Measurements from ENCODE around the gene ANKAR.
"Not testable (repeated sequence)": the region's sequence is repeated elsewhere in the genome, so short reads cannot be mapped to it uniquely, and the experiment has no call there.

Gene ANKAR

DNA sequence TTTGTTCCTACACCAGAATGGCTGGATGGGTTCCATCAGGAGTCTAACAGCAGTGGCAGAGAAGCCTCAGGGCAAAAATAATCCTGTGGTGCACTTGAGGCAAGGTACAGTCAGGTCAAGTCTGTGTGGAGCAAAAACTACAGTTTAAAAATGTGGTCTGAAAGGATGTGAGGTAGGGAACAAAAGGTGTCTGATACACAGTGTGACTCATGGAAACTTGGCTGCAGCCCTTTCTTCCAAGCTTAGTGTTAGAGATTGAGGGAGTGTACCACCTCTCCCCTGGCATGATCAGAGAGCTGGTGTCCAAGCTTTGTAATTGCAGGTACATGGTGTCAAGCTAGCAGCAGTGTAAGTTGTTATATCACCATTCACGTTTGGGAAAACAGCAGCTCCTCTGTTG lies 8.9 kb downstream of the ANKAR start:
- Histone ChIP-seq H3K27ac (ENCODE audit: insufficient read depth in 1 of 2, low read depth in 1 of 2, low read length in 2 of 2, poor library complexity in 1 of 2, severe bottlenecking in 2 of 2) (no peak overlapping the region), H3K4me1 (ENCODE audit: control extremely low read depth in 1 of 4, control insufficient read depth in 4 of 4, insufficient read depth in 4 of 4, low read length in 3 of 4) (peaks cover 2 to 16% (median 13%) of the 10 kb centered on the region in 4 experiments), H3K9me3 (ENCODE audit: control extremely low read depth in 1 of 5, control insufficient read depth in 4 of 5, insufficient read depth in 2 of 5, low read depth in 1 of 5, low read length in 4 of 5) (peaks cover 0 to 4% (median 0%) of the 10 kb centered on the region in 5 experiments), H3K27me3 (replicated peaks in 2 of 5; ENCODE audit: control insufficient read depth in 4 of 5, insufficient read depth in 5 of 5, low read length in 4 of 5) (no peaks in the 10 kb centered on the region), H3K4me3 (ENCODE audit: control insufficient read depth in 1 of 7, extremely low read depth in 1 of 7, insufficient read depth in 4 of 7, low read depth in 2 of 7, low read length in 6 of 7) (no peak overlapping the region), H3K36me3 (ENCODE audit: control insufficient read depth in 4 of 4, insufficient read depth in 4 of 4, low read length in 3 of 4) (peaks cover 0 to 4% (median 0%) of the 10 kb centered on the region in 4 experiments)
- DNase-seq, result peak in 1 of 3 donors; percentile 29
- WGBS (ENCODE audit: insufficient coverage), result 100% methylated on average over 1 of the region's 1 CpG
- ChIA-PET POLR2A (no interaction called here), CTCF (interaction anchor here (0.9 to 12.3 kb wide), 6 partner anchors 9 to 67 kb away, joined by 4 to 123 read pairs (median 5); partner anchors contain the start of gene ANKAR)

DNA sequence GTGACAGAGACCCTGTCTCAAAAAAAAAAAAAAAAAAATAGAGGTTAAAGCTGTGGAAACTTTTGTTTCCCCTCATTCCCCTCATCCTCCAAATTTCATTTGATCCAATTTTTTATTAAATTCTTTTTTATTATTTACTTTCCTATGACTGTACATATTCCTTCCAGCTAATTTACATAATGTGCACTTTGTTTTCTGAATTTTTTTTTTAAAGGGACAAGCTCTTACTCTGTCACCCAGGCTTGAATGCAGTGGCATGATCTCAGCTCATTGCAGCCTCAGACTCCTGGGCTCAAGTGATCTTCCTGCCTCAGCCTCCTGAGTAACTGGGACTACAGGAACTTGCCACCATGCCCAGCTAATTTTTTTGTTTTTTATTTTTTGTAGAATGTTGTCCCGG lies 10.3 kb downstream of the ANKAR start:
- no peak overlapping the region for H3K27ac ChIP-seq (ENCODE audit: insufficient read depth in 1 of 2, low read depth in 1 of 2, low read length in 2 of 2, poor library complexity in 1 of 2, severe bottlenecking in 2 of 2)
- no peak for DNase-seq

DNA sequence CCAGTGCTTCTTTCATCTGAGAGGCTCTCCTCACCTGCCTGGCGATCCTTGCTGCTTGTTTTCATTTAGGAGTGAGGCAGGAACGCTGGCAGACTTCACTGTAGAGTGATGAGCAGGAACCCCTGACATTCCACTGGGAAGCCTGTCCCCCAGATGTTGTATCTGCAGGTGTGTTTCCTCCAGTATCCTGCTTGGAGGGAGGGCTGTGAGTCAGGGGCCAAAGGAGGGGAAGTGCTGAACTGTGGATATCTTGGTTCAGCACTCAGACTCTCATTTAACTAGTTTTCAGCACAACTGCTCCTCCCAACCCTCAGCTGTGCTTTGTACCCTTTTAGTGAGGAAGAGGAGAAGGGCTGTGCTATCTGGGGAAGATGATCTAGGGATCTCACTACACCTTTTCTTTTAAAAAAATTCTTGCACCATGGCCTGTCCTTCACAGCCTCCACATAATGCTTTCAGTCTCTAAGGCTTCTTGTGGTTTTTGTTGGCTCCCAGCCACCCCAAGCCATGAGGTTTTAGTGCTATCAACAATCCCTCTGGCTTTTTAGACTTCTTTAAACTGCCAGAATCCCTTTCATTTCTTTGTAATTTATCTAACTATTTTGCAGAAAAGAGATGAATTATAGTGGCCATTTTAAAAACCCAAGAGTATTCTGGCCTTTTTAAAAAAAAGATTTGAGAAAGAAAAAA lies 11.2 kb downstream of the ANKAR start:
- peak; percentile 57 to 81 (median 79) for DNase-seq
- H3K9me3 ChIP-seq (ENCODE audit: control extremely low read depth in 1 of 5, control insufficient read depth in 4 of 5, insufficient read depth in 2 of 5, low read depth in 1 of 5, low read length in 4 of 5), result no peaks in the 10 kb centered on the region
- H3K27ac ChIP-seq (ENCODE audit: insufficient read depth in 1 of 2, low read depth in 1 of 2, low read length in 2 of 2, poor library complexity in 1 of 2, severe bottlenecking in 2 of 2), result no peak overlapping the region
- 20% methylated on average over 1 of the region's 2 CpGs for WGBS (ENCODE audit: insufficient coverage)
- POLR2A ChIA-PET, result no interaction called here
- CTCF ChIA-PET, result interaction anchor here (0.8 to 12.3 kb wide), 4 partner anchors 8 to 17 kb away, joined by 4 to 123 read pairs (median 12); partner anchors contain the start of gene ANKAR
- no peaks in the 10 kb centered on the region for H3K27me3 ChIP-seq (replicated peaks in 2 of 5; ENCODE audit: control insufficient read depth in 4 of 5, insufficient read depth in 5 of 5, low read length in 4 of 5)
- H3K4me1 ChIP-seq (ENCODE audit: control extremely low read depth in 1 of 4, control insufficient read depth in 4 of 4, insufficient read depth in 4 of 4, low read length in 3 of 4), result peaks cover 2 to 16% (median 13%) of the 10 kb centered on the region in 4 experiments
- peaks cover 0 to 4% (median 0%) of the 10 kb centered on the region in 4 experiments for H3K36me3 ChIP-seq (ENCODE audit: control insufficient read depth in 4 of 4, insufficient read depth in 4 of 4, low read length in 3 of 4)
- H3K4me3 ChIP-seq (ENCODE audit: control insufficient read depth in 1 of 7, extremely low read depth in 1 of 7, insufficient read depth in 4 of 7, low read depth in 2 of 7, low read length in 6 of 7), result peak overlapping the region in 2 of 7 experiments; percentile 5 to 16

More for the DNA sequence above, 10.3 kb downstream of the ANKAR start:
- ChIA-PET CTCF (interaction anchor here (0.6 to 12.3 kb wide), 6 partner anchors 9 to 228 kb away, joined by 3 to 123 read pairs (median 4); partner anchors contain the start of gene ANKAR), POLR2A (no interaction called here)
- Histone ChIP-seq H3K4me1 (ENCODE audit: control extremely low read depth in 1 of 4, control insufficient read depth in 4 of 4, insufficient read depth in 4 of 4, low read length in 3 of 4) (peaks cover 2 to 16% (median 13%) of the 10 kb centered on the region in 4 experiments), H3K36me3 (ENCODE audit: control insufficient read depth in 4 of 4, insufficient read depth in 4 of 4, low read length in 3 of 4) (peaks cover 0 to 4% (median 0%) of the 10 kb centered on the region in 4 experiments), H3K27me3 (replicated peaks in 2 of 5; ENCODE audit: control insufficient read depth in 4 of 5, insufficient read depth in 5 of 5, low read length in 4 of 5) (no peaks in the 10 kb centered on the region), H3K9me3 (ENCODE audit: control extremely low read depth in 1 of 5, control insufficient read depth in 4 of 5, insufficient read depth in 2 of 5, low read depth in 1 of 5, low read length in 4 of 5) (no peaks in the 10 kb centered on the region), H3K4me3 (ENCODE audit: control insufficient read depth in 1 of 7, extremely low read depth in 1 of 7, insufficient read depth in 4 of 7, low read depth in 2 of 7, low read length in 6 of 7) (no peak overlapping the region)
- no CpG with 5 or more reads among the region's 1 CpG for WGBS (ENCODE audit: insufficient coverage)

DNA sequence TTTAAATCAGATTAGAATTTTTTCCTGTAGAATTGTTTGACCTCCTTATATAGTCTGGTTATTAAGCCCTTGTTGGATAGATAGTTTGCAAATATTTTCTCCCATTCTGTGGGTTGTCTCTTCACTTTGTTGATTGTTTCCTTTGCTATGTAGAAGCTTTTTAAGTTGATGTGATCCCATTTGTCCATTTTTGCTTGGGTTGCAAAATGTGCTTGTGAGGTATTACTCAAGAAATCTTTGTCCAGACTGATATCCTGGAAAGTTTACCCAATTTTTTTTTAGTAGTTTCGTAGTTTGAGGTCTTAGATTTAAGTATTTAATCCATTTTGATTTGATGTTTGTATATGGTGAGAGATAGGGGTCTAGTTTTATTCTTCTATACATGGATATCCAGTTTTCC lies 13.3 kb downstream of the ANKAR start:
- CTCF ChIA-PET, result interaction anchor here (1.6 to 3.2 kb wide), 3 partner anchors 8 to 12 kb away, joined by 4 to 16 read pairs (median 7); partner anchors contain the start of gene ANKAR
- H3K27ac ChIP-seq (ENCODE audit: insufficient read depth in 1 of 2, low read depth in 1 of 2, low read length in 2 of 2, poor library complexity in 1 of 2, severe bottlenecking in 2 of 2); H3K27me3 ChIP-seq (replicated peaks in 2 of 5; ENCODE audit: control insufficient read depth in 4 of 5, insufficient read depth in 5 of 5, low read length in 4 of 5); POLR2A ChIA-PET; H3K4me3 ChIP-seq (ENCODE audit: control insufficient read depth in 1 of 7, extremely low read depth in 1 of 7, insufficient read depth in 4 of 7, low read depth in 2 of 7, low read length in 6 of 7); H3K9me3 ChIP-seq (ENCODE audit: control extremely low read depth in 1 of 5, control insufficient read depth in 4 of 5, insufficient read depth in 2 of 5, low read depth in 1 of 5, low read length in 4 of 5); H3K36me3 ChIP-seq (ENCODE audit: control insufficient read depth in 4 of 4, insufficient read depth in 4 of 4, low read length in 3 of 4); DNase-seq: not testable (repeated sequence)
- no CpG with 5 or more reads among the region's 1 CpG for WGBS (ENCODE audit: insufficient coverage)
- peaks cover 2 to 16% (median 13%) of the 10 kb centered on the region in 4 experiments for H3K4me1 ChIP-seq (ENCODE audit: control extremely low read depth in 1 of 4, control insufficient read depth in 4 of 4, insufficient read depth in 4 of 4, low read length in 3 of 4)

DNA sequence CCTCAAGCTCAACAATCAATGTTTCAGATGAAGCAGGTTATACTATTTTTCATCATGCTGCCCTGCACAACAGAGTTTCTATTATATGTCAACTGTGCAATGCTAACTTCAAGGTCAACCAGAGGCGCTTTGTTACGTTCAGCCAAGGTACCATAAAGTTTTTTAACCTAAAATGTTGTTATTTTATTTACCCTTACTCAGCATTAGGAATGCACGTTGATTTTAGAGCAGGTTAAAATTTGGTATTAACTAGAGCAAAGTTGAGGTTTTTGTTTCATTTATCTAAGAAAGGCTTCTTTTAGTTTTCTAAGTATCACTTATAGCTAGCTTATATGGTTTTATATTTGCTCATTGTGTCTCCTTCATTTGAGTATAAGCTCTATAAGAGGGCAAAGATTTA lies 21.8 kb downstream of the ANKAR start:
- no CpG with 5 or more reads among the region's 3 CpGs for WGBS (ENCODE audit: insufficient coverage)
- POLR2A ChIA-PET, result interaction anchor here (0.7 kb wide), 1 partner anchor 10 kb away, joined by 3 read pairs; no protein-coding TSS in a partner anchor
- Histone ChIP-seq H3K4me1 (ENCODE audit: control extremely low read depth in 1 of 4, control insufficient read depth in 4 of 4, insufficient read depth in 4 of 4, low read length in 3 of 4) (peaks cover 0 to 5% (median 0%) of the 10 kb centered on the region in 4 experiments), H3K4me3 (ENCODE audit: control insufficient read depth in 1 of 7, extremely low read depth in 1 of 7, insufficient read depth in 4 of 7, low read depth in 2 of 7, low read length in 6 of 7) (no peak overlapping the region), H3K27me3 (replicated peaks in 2 of 5; ENCODE audit: control insufficient read depth in 4 of 5, insufficient read depth in 5 of 5, low read length in 4 of 5) (no peaks in the 10 kb centered on the region), H3K9me3 (ENCODE audit: control extremely low read depth in 1 of 5, control insufficient read depth in 4 of 5, insufficient read depth in 2 of 5, low read depth in 1 of 5, low read length in 4 of 5) (no peaks in the 10 kb centered on the region), H3K27ac (ENCODE audit: insufficient read depth in 1 of 2, low read depth in 1 of 2, low read length in 2 of 2, poor library complexity in 1 of 2, severe bottlenecking in 2 of 2) (no peak overlapping the region), H3K36me3 (ENCODE audit: control insufficient read depth in 4 of 4, insufficient read depth in 4 of 4, low read length in 3 of 4) (peaks cover 0 to 5% (median 2%) of the 10 kb centered on the region in 4 experiments)
- CTCF ChIA-PET, result interaction anchor here (0.9 to 7.6 kb wide), 10 partner anchors 9 to 102 kb away, joined by 3 to 123 read pairs (median 7); partner anchors contain the start of genes ANKAR, ASNSD1 and OSGEPL1
- no peak for DNase-seq

DNA sequence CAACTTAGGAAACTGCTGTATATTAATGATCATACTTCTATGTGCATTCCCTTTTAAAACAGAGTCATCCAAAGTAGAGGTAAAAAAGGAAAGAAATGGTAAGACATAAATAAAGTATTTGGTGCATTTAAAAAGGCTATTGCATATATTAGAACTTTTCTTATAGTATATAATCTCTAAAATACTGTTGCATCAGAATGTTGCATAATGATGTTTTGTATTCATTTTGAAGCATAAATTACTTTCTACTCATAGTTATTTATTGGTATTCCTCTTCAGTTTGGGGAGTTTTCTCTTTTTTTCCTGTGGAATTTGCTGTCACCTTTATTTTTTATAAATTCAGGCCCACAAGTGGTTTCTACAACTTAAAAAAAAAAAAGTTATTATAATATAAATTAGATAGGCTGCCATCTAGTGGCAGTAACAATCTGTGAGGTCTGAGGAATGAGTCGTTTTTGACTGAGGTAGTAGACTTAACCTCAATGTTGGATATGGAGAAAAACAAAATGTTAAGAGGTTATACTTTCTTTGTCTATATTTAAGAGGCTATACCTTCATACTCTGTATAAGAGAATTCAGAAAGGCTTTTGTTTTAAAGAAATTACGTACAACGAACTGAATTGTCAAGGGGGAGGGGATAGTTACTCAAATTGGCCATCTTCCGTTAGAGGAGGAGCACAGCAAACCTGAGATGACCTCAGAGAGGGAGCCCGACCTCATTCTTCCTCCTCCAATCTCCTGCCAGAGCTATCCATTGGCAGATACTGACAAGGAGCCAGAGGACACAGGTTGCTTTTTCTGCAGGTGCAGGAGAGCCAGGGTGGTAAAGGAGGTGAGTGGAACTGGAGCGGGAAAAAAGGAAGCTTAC lies 23.8 kb downstream of the ANKAR start:
- Histone ChIP-seq H3K4me3 (ENCODE audit: control insufficient read depth in 1 of 7, extremely low read depth in 1 of 7, insufficient read depth in 4 of 7, low read depth in 2 of 7, low read length in 6 of 7) (peak overlapping the region in 3 of 7 experiments; percentile 0 to 64 (median 32)), H3K27ac (ENCODE audit: insufficient read depth in 1 of 2, low read depth in 1 of 2, low read length in 2 of 2, poor library complexity in 1 of 2, severe bottlenecking in 2 of 2) (no peak overlapping the region), H3K36me3 (ENCODE audit: control insufficient read depth in 4 of 4, insufficient read depth in 4 of 4, low read length in 3 of 4) (peaks cover 0 to 5% (median 0%) of the 10 kb centered on the region in 4 experiments), H3K9me3 (ENCODE audit: control extremely low read depth in 1 of 5, control insufficient read depth in 4 of 5, insufficient read depth in 2 of 5, low read depth in 1 of 5, low read length in 4 of 5) (no peaks in the 10 kb centered on the region), H3K4me1 (ENCODE audit: control extremely low read depth in 1 of 4, control insufficient read depth in 4 of 4, insufficient read depth in 4 of 4, low read length in 3 of 4) (peaks cover 0 to 5% (median 0%) of the 10 kb centered on the region in 4 experiments), H3K27me3 (replicated peaks in 2 of 5; ENCODE audit: control insufficient read depth in 4 of 5, insufficient read depth in 5 of 5, low read length in 4 of 5) (no peaks in the 10 kb centered on the region)
- WGBS (ENCODE audit: insufficient coverage), result 48% methylated on average over 2 of the region's 6 CpGs
- POLR2A ChIA-PET, result no interaction called here
- peak; percentile 68 to 80 (median 77) for DNase-seq
- CTCF ChIA-PET, result interaction anchor here (0.7 to 5.3 kb wide), 13 partner anchors 10 to 230 kb away, joined by 3 to 55 read pairs (median 4); partner anchors contain the start of genes ANKAR and ASNSD1

All from common myeloid progenitor, CD34-positive (primary cell).